ENCODE data around the gene MYO9A. TPM values are rescaled to one million over a fixed set of nuclear protein-coding genes. Genes with fewer than 3 reads are reported as not detected.

The MYO9A gene
- total and polyA plus RNA-seq, 2 experiments from 2014 or later, result 22.8 to 32.0 TPM

DNA sequence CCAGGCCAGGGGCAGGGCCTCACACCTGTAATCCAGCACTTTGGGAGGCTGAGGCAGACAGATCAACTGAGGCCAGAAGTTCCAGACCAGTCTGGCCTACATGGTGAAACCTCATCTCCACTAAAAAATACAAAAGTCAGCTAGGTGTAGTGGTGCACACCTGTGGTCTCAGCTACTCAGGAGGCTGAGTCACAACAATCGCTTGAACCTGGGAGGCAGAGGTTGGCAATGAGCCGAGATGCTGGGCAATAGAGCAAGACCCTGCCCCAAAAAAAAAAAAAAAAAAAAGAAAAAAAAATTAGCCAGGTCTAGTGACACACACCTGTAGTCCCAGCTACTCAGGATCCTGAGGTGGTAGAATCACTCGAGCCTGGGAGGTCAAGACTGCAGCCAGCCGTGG lies 18.8 kb downstream of the MYO9A start:
- no peaks in the 10 kb centered on the region for H3K27me3 ChIP-seq
- no peaks in the 10 kb centered on the region for H3K36me3 ChIP-seq
- no peaks in the 10 kb centered on the region for H3K9me3 ChIP-seq (ENCODE audit: low read depth)
- TF ChIP-seq, protein P1, sequence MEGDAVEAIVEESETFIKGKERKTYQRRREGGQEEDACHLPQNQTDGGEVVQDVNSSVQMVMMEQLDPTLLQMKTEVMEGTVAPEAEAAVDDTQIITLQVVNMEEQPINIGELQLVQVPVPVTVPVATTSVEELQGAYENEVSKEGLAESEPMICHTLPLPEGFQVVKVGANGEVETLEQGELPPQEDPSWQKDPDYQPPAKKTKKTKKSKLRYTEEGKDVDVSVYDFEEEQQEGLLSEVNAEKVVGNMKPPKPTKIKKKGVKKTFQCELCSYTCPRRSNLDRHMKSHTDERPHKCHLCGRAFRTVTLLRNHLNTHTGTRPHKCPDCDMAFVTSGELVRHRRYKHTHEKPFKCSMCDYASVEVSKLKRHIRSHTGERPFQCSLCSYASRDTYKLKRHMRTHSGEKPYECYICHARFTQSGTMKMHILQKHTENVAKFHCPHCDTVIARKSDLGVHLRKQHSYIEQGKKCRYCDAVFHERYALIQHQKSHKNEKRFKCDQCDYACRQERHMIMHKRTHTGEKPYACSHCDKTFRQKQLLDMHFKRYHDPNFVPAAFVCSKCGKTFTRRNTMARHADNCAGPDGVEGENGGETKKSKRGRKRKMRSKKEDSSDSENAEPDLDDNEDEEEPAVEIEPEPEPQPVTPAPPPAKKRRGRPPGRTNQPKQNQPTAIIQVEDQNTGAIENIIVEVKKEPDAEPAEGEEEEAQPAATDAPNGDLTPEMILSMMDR (IDR thresholded peaks at IDR 0.05; ENCODE audit: low read depth, low read length), result no peak
- no peak overlapping the region for H3K4me3 ChIP-seq
- H3K27ac ChIP-seq, result no peak overlapping the region
- DNase-seq (ENCODE audit: low read depth in 1 of 2, low spot score in 1 of 2), result no peak
- peaks cover 11% of the 10 kb centered on the region for H3K4me1 ChIP-seq (ENCODE audit: low read depth)

DNA sequence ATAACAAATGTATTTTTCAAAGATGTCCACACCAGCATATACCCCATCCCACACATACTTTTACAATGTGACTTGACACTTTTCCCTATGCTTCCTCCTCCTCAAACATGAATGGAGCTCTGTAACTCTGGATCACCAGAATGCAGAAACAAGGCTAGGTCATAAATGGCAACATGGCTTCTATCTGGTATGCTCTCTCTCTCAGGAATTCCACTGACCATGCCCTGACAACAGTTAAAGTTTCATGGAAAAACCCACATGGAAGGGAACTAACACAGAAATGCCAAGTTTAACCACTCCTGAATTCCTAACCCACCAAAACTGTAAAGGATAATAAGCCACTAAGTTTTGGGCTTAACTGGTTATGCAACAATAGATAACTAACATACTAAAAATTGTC lies 19.9 kb downstream of the MYO9A start:
- H3K4me3 ChIP-seq, result no peak overlapping the region
- H3K36me3 ChIP-seq, result no peaks in the 10 kb centered on the region
- H3K27ac ChIP-seq, result no peak overlapping the region
- TF ChIP-seq, protein P1 (IDR thresholded peaks at IDR 0.05; ENCODE audit: low read depth, low read length), result no peak
- no peaks in the 10 kb centered on the region for H3K27me3 ChIP-seq
- peak in 1 of 2 donors; percentile 30 for DNase-seq (ENCODE audit: low read depth in 1 of 2, low spot score in 1 of 2)
- H3K4me1 ChIP-seq (ENCODE audit: low read depth), result peaks cover 4% of the 10 kb centered on the region
- no peaks in the 10 kb centered on the region for H3K9me3 ChIP-seq (ENCODE audit: low read depth)

DNA sequence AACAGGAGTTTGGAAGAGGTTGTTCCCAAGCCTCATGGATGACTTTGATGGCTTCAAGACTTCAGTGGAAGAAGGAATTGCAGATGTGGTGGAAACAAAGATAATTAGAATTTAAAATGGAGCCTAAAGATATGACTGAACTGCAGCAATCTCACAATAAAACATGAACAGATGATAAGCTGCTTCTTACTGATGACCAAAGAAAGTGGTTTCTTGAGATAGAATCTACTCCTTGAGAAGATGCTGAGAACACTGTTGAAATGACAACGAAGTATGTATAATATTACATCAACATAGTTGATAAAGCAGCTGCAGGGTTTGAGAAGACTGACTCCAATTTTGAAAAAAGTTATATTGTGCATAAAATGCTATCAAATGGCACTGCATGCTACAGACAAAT lies 21.2 kb downstream of the MYO9A start:
- Histone ChIP-seq H3K36me3 (no peaks in the 10 kb centered on the region), H3K27ac (no peak overlapping the region), H3K4me1 (ENCODE audit: low read depth) (no peaks in the 10 kb centered on the region), H3K27me3 (no peaks in the 10 kb centered on the region), H3K9me3 (ENCODE audit: low read depth) (no peaks in the 10 kb centered on the region), H3K4me3 (no peak overlapping the region)
- TF ChIP-seq, protein P1 (IDR thresholded peaks at IDR 0.05; ENCODE audit: low read depth, low read length), result no peak
- no peak for DNase-seq (ENCODE audit: low read depth in 1 of 2, low spot score in 1 of 2)

DNA sequence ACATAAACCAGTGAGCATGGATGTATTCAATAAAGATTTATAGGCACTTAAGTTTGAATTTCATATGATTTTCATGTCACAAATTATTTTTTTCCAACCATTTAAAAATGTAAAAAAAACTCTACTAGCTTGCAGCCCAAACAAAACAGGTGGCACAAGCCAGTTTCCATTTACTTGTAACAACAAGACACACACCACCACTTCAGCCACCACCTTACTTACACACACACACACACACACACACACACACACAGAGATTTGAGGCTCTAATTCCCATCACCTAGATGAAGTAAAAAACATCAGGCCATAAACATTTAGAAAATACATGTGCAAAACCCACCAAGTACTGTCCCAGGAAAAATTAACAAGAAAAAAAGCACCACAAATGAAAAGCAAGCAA lies 25.3 kb downstream of the MYO9A start:
- H3K4me1 ChIP-seq (ENCODE audit: low read depth), result no peaks in the 10 kb centered on the region
- H3K9me3 ChIP-seq (ENCODE audit: low read depth), result no peaks in the 10 kb centered on the region
- H3K27ac ChIP-seq, result no peak overlapping the region
- TF ChIP-seq, protein P1 (IDR thresholded peaks at IDR 0.05; ENCODE audit: low read depth, low read length), result no peak
- no peak overlapping the region for H3K4me3 ChIP-seq
- no peak for DNase-seq (ENCODE audit: low read depth in 1 of 2, low spot score in 1 of 2)
- no peaks in the 10 kb centered on the region for H3K27me3 ChIP-seq
- H3K36me3 ChIP-seq, result no peaks in the 10 kb centered on the region

DNA sequence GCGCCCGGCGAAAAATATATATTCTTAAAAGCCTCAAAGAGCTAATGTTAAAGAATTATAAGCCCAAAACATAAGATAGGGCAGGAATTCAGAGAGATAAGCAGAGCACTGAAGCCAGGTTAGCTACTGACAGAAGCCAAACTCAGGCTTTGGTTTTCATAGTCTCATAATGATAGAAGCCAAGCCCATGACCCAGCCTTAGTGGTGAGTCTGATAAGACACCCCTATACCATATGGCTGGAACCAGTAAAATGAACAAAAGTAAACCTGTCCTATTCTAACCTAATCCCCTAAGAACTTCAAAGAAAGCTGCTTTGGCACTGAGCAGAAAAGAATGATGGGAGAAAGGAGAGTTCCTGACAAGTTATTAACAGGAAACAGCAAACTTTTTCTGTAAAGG lies 25.9 kb downstream of the MYO9A start:
- no peaks in the 10 kb centered on the region for H3K27me3 ChIP-seq
- no peak for DNase-seq (ENCODE audit: low read depth in 1 of 2, low spot score in 1 of 2)
- no peaks in the 10 kb centered on the region for H3K9me3 ChIP-seq (ENCODE audit: low read depth)
- H3K27ac ChIP-seq, result no peak overlapping the region
- no peaks in the 10 kb centered on the region for H3K36me3 ChIP-seq
- H3K4me1 ChIP-seq (ENCODE audit: low read depth), result no peaks in the 10 kb centered on the region
- TF ChIP-seq, protein P1 (IDR thresholded peaks at IDR 0.05; ENCODE audit: low read depth, low read length), result no peak
- no peak overlapping the region for H3K4me3 ChIP-seq

Data from cardiac muscle cell (in vitro differentiated cells and primary cell).